HG03135 (cell line): ENCODE data around the gene GAMT.
"Not testable (repeated sequence)": the region's sequence is repeated elsewhere in the genome, so short reads cannot be mapped to it uniquely, and the experiment has no call there.

ENCODE experiments used
- ATAC-seq: cut with Tn5 transposase; IDR thresholded peaks from one replicate; pipeline ENCODE4 v1.9.1; 2021; ENCODE audit warnings: mild to moderate bottlenecking, moderate library complexity; ENCODE audit not compliant: unreplicated experiment

GAMT gene

DNA sequence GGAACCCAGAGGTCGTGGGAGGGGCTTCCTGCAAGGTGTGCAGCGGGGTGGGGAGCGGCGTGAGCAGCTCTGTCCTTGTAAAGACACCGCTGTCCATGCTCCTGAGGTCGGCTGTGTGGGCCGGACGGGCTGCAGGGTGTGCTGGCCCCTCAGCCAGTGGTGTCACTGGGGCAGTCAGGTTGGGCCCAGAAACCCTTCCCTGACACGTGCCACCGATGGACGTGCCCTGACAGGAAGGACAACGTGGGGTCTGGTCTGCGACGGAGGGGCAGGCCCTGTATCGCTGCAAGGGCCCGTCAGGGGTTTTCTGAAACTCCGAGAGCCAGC is 32.7 kb upstream of the GAMT start:
- ATAC-seq = no peak

DNA sequence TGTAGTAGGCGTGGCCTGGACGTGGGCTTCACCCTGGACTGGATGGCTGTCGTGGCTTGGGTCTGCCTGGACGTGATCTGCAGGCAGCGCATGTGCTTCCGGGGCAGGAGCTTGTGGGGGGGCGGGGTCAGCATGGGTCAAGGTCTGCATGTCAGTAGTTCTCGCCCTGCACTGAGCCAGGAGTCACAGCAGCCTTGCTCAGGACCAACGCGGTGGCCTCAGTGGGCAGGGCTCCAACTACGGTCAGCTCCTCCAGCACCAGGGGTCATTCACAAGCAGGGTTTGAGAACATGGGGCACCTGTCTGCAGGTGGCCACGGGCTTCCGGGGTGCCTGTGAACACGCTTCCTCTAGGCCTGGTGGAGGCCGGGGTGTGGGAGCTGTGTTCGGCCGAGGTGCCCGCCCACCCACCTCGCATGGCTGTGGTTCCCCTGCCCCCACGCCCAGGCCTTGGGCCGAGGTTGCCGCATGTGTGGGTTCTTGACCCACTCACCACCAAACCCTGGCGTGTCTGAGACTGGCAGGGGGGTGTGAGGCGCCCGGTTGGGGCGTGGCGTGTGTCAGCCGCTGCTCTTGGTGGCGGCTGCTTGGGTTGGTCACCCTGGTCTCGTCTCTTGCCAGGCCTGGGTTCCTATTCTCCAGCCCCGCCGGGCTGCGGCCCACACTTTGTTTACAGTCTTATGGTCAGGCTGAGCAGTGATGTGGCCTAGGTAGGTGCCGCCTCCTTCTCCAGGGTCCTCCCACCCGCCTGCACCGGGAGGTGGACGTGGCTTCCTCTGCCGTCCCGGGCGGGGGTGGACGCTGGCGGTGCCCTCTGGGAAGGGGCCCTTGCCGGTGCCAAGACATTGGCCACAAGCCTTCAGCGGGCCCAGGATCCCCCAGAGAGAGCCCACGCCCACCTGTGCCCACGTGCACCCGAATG is 32.0 kb upstream of the GAMT start:
- ATAC-seq = no peak

DNA sequence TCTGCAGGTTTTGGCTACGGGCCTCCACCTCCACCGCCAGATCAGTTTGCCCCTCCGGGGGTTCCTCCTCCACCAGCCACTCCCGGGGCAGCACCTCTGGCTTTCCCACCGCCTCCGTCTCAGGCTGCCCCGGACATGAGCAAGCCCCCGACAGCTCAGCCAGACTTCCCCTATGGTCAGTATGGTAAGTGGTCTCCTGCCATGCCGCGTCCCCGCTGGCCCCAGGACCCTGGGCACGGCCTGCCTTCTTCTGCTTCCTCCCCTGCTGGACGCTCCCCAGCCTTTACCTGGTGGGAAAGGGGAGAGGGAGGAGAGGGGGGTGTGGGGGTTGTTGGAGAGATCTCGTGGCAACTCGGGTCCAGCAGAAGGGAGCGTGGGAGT is 31.2 kb upstream of the GAMT start:
- ATAC-seq = no peak

DNA sequence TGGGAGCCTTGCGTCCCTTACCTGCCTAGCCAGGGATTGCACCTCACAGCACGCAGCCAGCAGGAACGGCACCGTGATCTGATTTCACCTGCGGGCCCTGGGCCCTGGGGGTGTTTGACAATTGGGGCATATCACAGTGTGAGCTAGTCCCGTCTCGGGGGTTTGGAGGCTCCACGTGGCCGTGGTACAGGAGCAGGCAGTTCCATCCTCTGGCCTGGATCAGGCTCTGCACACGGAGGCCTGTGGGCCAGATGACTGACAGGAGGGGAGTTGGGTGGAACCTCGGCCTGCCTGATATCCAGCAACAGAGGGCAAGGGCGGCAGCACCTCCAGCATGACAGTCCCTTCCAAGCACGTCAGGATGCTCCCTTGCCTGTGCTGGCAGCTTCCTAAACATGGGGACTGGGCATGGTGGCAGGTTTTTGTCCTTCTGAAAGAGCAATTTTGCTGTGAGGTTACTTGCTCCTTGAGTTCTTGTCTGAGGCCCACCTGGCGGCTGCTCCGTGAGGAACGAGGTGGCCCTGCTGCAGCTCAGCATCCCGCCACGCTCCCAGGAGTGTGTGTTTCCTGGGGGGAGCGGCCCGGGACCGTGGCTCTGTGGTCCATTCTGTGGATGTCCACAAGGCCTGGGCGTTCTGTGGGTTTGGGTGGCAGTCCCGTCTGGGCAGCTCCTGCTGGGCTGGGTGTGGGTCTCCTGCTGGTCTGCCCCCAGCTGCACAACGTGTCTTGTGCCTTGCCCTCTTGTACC is 30.6 kb upstream of the GAMT start:
- ATAC-seq = no peak

DNA sequence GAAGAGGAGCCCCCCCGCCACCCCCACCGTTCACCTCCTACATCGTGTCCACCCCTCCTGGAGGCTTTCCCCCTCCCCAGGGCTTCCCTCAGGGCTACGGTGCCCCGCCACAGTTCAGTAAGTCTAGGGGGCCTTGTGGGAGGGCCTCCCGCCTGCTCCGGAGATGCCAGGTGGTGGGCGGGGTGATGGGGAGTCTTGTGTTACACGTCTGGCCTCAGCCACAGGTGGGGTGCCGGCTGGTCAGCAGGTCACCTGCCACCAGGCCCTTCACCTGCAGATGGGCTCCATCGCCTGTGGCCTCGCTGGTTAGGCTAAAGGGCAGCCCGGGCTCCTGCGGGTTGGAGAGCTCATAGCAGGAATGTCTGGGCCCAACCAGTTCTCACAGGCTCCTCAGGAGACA is 28.9 kb upstream of the GAMT start:
- ATAC-seq = no peak

DNA sequence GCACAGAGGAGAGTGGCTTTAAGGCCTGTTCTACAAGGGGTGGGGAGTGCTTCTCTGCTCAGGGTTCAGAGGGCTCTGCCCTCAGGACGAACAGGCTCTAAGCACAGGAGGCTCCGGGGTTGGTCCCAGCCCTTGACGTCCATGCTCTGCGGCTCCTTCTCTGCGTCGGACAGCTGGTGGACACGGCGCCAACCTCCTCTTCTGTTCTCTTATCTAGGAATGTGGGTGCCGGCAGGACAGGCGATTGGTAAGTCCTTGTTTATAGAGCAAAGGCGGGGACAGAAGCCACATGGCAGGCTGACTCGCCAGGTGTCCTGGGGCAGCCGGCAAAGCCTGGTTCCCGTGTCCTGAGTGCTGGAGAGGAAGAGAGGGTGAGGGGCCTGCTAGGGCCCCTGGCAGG is 28.4 kb upstream of the GAMT start:
- ATAC-seq = no peak

DNA sequence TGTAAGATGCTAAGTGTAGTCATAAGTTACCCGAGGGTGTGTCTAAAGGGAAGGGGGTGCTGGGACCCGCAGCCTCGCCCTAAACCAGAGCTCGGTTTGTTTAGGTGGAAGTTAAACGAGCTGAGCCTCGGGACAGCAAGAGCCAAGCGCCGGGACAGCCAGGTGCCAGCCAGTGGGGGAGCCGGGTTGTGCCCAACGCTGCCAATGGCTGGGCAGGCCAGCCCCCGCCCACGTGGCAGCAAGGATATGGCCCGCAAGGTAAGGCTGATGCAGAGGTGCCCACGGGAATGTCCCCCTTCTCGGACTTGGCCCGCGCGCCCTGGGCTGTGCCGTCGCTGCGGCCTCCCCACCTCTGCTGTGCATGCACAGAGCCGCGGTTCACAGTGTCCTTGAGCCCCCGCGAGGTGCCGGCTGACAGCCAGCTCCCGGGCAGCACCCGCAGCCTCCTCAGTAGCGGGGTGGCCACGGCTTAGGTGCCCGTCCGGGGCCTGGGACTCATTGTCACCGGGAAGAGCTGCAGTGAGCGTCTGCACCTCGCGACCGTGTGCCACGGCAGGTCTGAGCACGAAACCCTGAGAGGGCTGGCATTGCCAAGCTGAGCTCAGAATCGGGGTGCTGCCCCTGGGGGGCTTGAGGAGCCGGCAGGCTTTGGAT is 27.5 kb upstream of the GAMT start:
- ATAC-seq = no peak

DNA sequence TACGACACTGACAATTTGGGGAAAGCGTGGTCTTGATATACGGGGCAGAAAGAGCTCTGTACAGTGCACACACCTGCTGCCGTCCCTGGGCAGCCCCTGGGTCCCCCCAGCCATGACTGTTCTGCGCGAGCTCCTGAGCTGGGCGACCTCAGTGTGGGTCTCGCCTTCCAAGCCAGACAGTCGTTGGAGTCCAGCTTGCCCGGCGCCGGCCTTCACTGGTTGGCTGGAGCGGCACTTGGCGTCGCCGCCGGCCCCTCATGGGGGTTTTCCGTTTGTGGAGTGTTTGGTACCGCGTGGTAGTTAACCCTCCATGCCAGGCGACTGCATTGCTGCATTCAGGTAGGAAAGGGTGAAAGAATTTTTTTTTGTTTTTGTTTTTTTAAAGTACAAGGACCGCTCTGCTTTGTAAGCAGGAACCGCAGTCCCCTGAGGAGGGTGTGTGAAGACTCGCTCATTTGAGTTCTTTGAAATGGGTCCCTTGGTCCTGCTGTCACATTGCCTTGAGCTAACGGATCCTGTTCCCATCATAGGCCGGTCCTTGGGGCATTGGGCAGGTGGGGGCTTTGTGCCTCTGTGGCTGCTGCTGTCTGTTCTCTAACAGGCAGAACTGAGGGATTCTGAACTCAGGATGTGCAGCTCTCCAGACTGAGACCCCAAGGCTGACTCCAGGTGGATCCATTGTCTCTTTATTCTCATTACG is 26.0 kb upstream of the GAMT start:
- no peak for ATAC-seq

DNA sequence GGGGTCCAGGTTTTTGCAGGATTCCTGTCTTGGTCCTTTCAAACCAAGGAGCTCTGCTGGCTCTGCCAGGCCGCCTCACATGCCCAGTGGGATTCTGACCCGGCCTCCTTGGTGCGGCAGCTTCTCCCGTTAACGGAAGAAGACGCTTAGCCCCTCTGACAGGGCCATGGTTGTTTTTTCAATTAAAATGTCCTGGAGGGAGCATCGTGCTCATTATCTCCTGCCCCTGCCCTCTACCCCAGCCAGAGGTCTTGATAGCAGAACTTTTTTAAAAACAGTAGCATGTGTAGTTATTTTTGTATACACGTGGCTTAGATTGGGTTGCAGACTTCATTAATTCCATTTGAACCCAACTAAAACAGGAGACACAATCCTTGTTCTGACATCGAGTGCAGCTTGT is 25.4 kb upstream of the GAMT start:
- no peak for ATAC-seq

DNA sequence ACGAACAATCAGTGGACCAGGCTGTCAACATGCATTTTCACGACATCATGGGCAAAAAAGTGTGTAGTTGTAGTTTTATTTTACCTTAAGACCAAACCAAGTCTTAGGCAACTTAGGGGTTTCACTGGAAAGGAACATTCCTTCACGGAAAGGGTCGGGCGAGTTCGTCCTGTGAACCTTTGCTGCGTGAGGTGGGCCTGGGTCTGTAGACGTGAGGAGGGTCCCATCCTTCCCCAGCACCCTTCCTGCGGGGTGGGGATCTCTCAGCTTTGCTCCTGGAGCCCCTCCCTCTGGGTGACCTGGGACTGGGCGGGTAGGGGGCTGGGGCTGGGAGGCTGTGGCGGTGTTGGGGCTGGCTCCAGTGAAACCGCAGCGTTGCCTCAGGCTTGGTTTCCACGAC is 24.6 kb upstream of the GAMT start:
- ATAC-seq = no peak

DNA sequence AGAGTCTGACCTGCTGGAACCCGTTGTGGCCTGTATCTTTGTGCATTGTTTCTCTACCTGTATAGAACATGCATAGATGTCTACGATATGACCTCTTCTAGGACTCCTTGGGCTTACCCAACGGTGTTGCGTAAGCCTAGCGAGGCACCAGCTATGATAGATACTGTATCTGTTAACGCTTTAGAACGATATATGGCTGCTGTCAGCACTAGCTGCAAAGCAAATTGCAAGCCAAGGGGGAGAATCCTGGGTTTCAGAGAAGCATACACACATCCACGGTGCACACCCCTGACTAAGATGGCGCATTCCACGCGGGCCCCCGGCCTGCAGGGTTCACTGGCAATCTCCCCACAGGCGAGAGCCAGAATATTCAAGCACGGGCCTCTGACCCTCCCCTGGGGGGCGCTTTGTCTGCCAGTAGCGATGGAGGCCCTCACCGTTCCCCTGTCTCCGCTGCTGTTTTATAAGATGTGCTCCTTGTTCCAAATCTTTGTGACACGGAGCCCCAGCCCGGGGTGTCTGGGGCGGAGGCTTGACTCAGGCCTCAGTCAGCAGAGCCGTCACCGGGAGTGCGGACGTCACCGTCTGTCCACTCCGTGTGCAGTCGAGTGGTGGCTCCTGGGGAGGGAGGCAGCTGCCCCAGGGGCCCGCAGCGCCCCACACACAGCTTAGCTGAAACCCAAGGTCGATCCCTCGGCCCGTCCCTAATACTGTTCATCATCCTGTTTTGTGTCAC is 23.9 kb upstream of the GAMT start:
- no peak for ATAC-seq

DNA sequence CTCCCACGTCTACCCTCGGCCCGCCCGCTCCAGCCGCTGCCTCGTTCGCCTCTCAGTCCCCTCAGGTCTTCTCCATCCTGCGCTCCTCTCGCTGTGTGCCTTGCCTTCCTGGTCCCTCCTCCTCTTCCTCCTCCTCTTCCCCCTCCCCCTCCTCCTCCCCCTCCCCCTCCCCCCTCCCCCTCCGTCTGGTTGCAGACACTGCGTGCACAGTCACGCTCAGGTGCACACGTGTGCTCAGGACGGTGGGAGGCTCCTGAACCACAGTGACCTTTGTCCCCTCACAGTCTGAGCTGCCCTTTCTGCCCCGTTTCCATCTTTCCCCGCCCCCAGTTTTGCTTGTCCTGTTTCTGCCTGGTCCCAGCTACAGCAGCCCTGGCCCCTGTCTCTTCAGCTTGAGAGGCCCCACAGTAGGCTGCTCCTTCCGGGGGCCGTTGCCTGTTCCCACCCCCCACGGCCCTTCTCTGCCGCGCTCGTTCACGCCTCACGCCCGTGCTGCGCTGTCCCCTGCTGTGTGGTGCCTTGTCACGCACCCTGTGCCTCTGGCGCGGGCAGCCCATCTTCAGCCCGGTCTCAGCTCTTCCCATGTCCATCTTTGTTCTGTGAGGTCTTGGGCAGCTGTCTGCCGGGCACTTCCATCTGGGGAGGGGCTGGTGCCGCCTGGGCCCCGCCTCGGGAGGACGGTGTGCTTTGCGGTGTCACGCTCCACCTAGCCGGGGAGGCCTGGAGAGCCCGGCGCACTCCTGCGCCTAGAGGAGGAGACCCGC is 23.0 kb upstream of the GAMT start:
- ATAC-seq = no peak

DNA sequence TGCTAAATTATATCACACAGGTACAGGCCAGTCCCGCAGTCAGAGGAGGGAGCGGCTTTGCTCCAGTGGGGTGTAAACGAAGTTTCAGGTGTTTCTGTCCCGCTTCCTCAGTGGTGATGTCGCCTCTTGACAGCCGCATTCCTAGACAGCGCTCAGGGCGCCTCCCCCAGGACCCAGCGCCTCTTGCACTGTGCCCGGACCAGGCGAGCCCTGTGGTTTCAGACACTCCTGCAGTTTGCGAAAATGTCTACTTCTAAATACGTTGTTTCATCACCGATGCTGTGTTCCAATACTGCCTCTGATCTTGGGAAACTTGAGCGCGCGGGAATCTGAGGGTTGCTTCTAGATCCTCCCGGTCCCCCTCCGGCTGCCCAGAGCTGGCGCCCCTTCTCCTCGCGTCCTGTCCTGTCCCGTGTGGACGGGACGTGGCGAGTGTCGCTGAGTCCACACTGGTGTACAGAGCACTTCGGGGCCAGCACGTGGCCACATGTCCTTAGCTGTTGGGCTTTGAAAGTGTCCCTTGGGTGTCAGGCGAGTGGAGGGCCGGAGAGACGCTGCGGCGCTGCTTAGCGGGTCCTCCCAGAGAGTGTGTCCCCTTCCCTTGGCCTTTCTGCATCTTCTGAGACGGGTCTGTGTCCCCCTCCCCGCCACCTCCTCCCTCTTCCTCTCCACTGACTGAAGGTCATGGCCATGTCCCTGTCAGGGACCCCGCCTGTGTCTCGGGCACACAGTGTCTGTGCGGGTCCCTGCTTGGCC is 22.3 kb upstream of the GAMT start:
- no peak for ATAC-seq

DNA sequence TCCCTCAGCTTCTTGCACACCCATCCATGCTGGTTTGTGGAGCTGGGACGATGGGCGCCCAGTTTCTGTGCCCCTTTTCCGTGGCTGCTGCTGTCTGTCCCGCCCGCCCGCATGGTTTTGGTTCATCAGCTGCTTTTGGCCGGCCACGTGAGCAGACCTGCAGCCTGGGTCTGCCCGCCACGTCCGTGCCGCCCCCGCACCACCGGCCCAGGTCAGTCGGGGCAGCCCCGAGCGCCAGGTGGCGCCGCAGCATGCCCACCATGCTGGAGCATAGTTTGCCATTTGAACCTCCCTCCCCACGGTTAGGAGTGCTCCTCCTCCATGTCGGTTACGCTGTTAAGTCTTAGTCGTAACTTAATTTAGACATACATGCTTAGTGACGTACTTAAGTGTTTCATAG is 21.6 kb upstream of the GAMT start:
- no peak for ATAC-seq

DNA sequence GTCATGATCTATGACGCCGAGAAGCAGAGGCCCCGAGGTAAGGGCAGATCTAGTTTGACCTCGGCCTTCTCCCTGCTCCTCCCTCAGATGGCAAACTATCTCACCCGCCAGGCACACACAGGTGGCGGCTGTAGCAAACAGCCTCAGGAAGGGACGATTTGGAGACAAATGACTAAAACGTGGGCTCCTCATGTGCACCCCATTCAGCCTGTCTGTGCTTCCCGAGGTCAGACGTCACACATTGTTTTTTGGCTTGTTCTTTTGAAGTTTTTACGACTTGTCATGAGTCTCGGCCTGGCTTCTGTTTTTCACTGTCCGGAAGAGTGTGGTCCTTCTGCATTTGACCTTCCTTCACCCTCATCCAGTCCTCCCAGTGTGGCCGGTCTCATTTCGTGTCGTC is 21.0 kb upstream of the GAMT start:
- no peak for ATAC-seq

DNA sequence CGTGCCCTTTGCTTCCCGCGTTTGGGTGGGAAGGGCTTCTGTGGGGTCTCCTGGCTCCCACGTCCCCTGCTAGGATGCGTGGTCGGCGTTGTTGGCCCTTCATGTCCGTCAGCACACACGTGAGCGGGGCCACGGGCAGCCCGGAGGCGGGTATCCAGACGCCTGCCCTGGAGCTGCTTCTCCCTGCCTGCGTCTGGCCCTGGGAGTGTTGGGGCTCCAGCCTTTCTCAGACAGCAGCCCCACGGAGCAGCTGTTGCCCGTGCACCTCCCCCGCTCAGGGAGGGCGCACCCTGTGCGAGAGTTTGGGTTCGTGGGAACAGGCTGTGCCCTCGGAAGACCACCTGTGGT is 20.6 kb upstream of the GAMT start:
- ATAC-seq = no peak

DNA sequence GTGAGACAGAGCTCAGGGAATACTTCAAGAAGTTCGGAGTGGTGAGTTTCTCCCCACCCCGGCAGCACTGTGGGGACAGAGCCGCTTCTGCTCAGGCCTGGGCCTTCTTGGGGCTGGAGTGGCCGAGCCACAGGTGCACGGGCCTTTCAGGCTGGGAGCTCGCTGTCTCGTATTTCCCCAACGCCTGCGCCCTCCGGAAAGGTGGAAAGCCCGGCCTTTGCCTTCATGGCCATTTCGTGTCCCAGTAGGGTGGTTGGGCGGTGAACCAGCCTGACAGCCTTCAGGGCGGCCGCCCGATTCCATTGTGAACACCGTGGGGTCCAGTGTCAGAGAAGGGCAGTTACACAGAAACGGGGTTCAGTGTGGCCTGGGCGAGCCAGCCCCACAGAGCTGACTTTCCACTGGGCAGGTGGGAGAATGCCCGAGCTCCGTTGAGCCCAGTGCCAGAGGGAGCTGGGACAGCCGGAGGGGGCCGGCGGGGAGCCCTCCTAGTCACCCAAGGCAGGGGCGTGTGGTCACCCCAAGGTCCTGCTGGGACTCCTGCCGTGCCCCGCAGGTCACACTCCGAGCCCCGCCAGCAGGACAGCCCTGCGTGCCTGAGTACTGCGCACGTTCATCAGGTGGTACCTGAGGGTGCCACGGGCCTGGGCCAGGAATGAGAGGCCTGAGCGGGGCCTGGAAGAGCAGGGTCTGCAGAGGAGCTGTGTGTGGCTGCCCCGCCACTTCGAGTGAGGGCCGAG is 20.0 kb upstream of the GAMT start:
- ATAC-seq = no peak

DNA sequence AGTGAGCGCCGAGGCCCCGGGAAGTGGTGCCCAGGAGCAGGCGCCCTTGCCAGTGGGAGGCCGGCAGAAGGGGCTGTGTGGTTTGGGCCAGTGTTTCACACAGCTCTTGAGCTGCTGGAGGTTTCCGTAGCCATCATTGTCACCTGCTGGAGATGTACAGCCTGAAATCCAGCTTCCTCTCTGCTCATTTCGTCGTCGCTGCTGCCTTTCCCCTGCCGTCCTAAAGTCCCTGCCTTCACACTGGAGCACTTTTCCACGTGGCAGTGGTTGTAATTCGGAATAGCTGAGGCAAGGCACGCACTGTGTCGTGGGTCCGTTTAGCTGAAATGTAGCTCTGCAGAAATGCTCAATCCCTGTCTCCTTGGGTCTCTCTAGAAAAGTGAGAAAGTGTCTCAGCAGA is 19.2 kb upstream of the GAMT start:
- no peak for ATAC-seq

DNA sequence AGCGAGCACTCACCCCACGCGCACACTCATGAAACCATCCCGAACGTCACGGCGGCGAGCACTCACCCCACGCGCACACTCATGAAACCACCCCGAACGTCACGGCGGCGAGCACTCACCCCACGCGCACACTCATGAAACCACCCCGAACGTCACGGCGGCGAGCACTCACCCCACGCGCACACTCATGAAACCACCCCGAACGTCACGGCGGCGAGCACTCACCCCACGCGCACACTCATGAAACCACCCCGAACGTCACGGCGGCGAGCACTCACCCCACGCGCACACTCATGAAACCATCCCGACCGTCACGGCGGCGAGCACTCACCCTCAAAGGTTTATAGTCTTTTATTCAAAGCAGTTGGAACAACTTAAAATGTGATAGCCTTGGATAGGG is 18.7 kb upstream of the GAMT start:
- ATAC-seq = not testable (repeated sequence)
